K562 (cell line): ENCODE data around the gene NFAM1. TPM values are rescaled to one million over a fixed set of nuclear protein-coding genes. Genes with fewer than 3 reads are reported as not detected.

ENCODE experiments used
- ATAC-seq: fragments of 200-7000 bp; cut with Tn5 transposase; 3 replicates; pipeline ENCODE4 v1.9.1; 2020; ENCODE audit warnings: moderate library complexity
- BruUV-seq: library from RNA; stranded (reverse); fragments of 400-500 nt; replicated peaks from 2 replicates; lab custom pipeline; 2021; lab: Mats Ljungman, UMichigan
- CTCF ChIA-PET: fragments of 300-600 bp; formaldehyde crosslinking; extraction: SDS; loops from one replicate; lab custom pipeline; 2021; ENCODE audit warnings: low intra/inter-chr PET ratio; lab: Yijun Ruan, JAX
- POLR2A ChIA-PET: fragments of 300-600, 350-650 bp; sonication (Branson Sonifier 250); formaldehyde crosslinking; extraction: SDS; loops from one replicate; lab custom pipeline; 2021; ENCODE audit warnings: antibody characterized with exemption, inconsistent platforms; lab: Yijun Ruan, JAX
- DNase-seq, 4 experiments: peaks; one replicate each; pipeline versions ENCODE4 v3.0.0 to v3.0.0-alpha.2; 2011 to 2018; ENCODE audit warnings: low spot score in 3 of 4, mixed read lengths in 3 of 4; ENCODE audit errors: extremely low read depth in 1 of 4
- FAIRE-seq: peaks from 2 replicates; lab custom pipeline; 2011; peaks lifted over from hg19 to GRCh38; lab: Jason Lieb, UNC
- H2AFZ ChIP-seq: 2 replicates; pipeline ENCODE4 v1.6.0; 2011; ENCODE audit warnings: low read depth, low read length, control low read depth, inconsistent platforms
- H3K27ac ChIP-seq: fragments of 200-600 bp; 3 replicates; pipeline ENCODE4 v1.8.0; 2011; ENCODE audit warnings: low read depth, mild to moderate bottlenecking, control low read depth, inconsistent platforms, low read length, moderate library complexity, mixed read lengths; ENCODE audit errors: extremely low read depth
- H3K27me3 ChIP-seq, 2 experiments: fragments of 300-600 bp in 1 of 2; 2 replicates in 1 of 2; 3 replicates in 1 of 2; pipeline versions ENCODE4 v1.6.0 to v1.8.0; 2011; ENCODE audit warnings: inconsistent platforms in 2 of 2, low read length in 2 of 2, mild to moderate bottlenecking in 1 of 2, mixed read lengths in 1 of 2, moderate library complexity in 1 of 2; ENCODE audit not compliant: control insufficient read depth in 2 of 2, insufficient read depth in 2 of 2
- H3K36me3 ChIP-seq: fragments of 300-600 bp; 3 replicates; pipeline ENCODE4 v1.8.0; 2011; ENCODE audit warnings: mild to moderate bottlenecking, low read length, inconsistent platforms; ENCODE audit not compliant: control insufficient read depth, insufficient read depth
- H3K4me1 ChIP-seq, 2 experiments: fragments of 200-600 bp in 1 of 2; replicated peaks in 1 of 2; 2 replicates in 1 of 2; 3 replicates in 1 of 2; pipeline versions ENCODE4 v1.5.1 to v1.8.0; 2011; ENCODE audit warnings: inconsistent platforms in 2 of 2, low read length in 2 of 2, mild to moderate bottlenecking in 1 of 2, mixed read lengths in 1 of 2, moderate library complexity in 1 of 2; ENCODE audit not compliant: control insufficient read depth in 2 of 2, insufficient read depth in 2 of 2
- H3K4me2 ChIP-seq: 2 replicates; pipeline ENCODE4 v1.6.1; 2011; ENCODE audit warnings: low read length, control low read depth, inconsistent platforms, mixed read lengths; ENCODE audit not compliant: insufficient read depth
- H3K4me3 ChIP-seq: fragments of 200-600 bp; sonication (generic), shearing (Covaris generic); 2 replicates; pipeline ENCODE4 v1.5.1; 2016; ENCODE audit warnings: control low read depth, inconsistent platforms
- H3K79me2 ChIP-seq: fragments of 200-600 bp; 3 replicates; pipeline ENCODE4 v1.8.0; 2011; ENCODE audit warnings: low read length, inconsistent platforms; ENCODE audit not compliant: control insufficient read depth, insufficient read depth
- H3K9ac ChIP-seq, 2 experiments: 2 replicates each; pipeline versions ENCODE4 v1.6.0 to v1.6.1; 2011; ENCODE audit warnings: low read depth in 2 of 2, low read length in 2 of 2, control low read depth in 1 of 2, inconsistent platforms in 1 of 2, mild to moderate bottlenecking in 1 of 2, mixed read lengths in 1 of 2; ENCODE audit not compliant: insufficient read depth in 1 of 2
- H3K9me1 ChIP-seq: one replicate; pipeline ENCODE4 v1.6.0; 2011; ENCODE audit warnings: inconsistent platforms, mild to moderate bottlenecking, low read length, moderate library complexity; ENCODE audit not compliant: control insufficient read depth, insufficient read depth
- H3K9me3 ChIP-seq: replicated peaks from 2 replicates; pipeline ENCODE4 v1.5.1; 2011; ENCODE audit warnings: low read depth, low read length, inconsistent platforms; ENCODE audit not compliant: control insufficient read depth, insufficient read depth
- H4K20me1 ChIP-seq: replicated peaks from 2 replicates; pipeline ENCODE4 v1.6.1; 2011; ENCODE audit warnings: low read length, inconsistent platforms, mixed read lengths; ENCODE audit not compliant: control insufficient read depth, insufficient read depth
- BMI1 ChIP-seq: fragments of 150-350 bp; IDR thresholded peaks from 2 replicates; pipeline ENCODE4 v1.6.1; 2014; ENCODE audit warnings: low read length
- CBFB ChIP-seq: sonication (generic); formaldehyde crosslinking; IDR thresholded peaks from 2 replicates; pipeline ENCODE4 v1.4.0; 2020; ENCODE audit warnings: mild to moderate bottlenecking, missing genetic modification reagents
- FOXP1 ChIP-seq: sonication (generic); formaldehyde crosslinking; IDR thresholded peaks from 2 replicates; pipeline ENCODE4 v1.8.0; 2022; ENCODE audit warnings: mild to moderate bottlenecking, missing genetic modification reagents
- GTF2F1 ChIP-seq: IDR thresholded peaks from 2 replicates; pipeline ENCODE4 v1.6.1; 2011; ENCODE audit warnings: low read depth, low read length, improper control_type of control experiment
- PHF8 ChIP-seq: fragments of 200-600 bp; sonication (generic); IDR thresholded peaks from 2 replicates; pipeline ENCODE4 v1.6.1; 2012; ENCODE audit warnings: mixed run types, mild to moderate bottlenecking, inconsistent platforms, low read length, moderate library complexity, borderline replicate concordance
- RBM25 ChIP-seq: fragments of 200-400 bp; formaldehyde crosslinking; IDR thresholded peaks from 2 replicates; pipeline ENCODE4 v1.6.1; 2018; ENCODE audit warnings: low read length, low read depth, moderate library complexity; ENCODE audit not compliant: severe bottlenecking
- SAP30 ChIP-seq: fragments of 200-600 bp; sonication (generic); IDR thresholded peaks from 2 replicates; pipeline ENCODE4 v1.6.1; 2012; ENCODE audit warnings: borderline replicate concordance, low read depth, mild to moderate bottlenecking, moderate library complexity, low read length, control low read depth, inconsistent platforms; ENCODE audit not compliant: insufficient read depth, poor library complexity, severe bottlenecking
- SIRT6 ChIP-seq: IDR thresholded peaks from one replicate; pipeline ENCODE4 v1.6.1; 2012; ENCODE audit warnings: low read depth, mild to moderate bottlenecking, control low read depth, inconsistent platforms, low read length, moderate library complexity
- SREBF1 ChIP-seq: fragments of 150-350 bp; IDR thresholded peaks from 2 replicates; pipeline ENCODE4 v1.6.1; 2014; ENCODE audit warnings: antibody characterized with exemption, low read depth, low read length, borderline replicate concordance
- ZNF584 ChIP-seq: fragments of 200-800 bp; sonication (Bioruptor generic); IDR thresholded peaks from 2 replicates; pipeline ENCODE4 v1.6.1; 2016; ENCODE audit warnings: low read depth, mild to moderate bottlenecking, missing genetic modification characterization, missing compliant biosample characterization
- WGBS: fragments of 100-300 bp; shearing (Covaris generic); methylation state at CpG from one replicate; pipeline ENCODE4 v1.1.6; 2016; ENCODE audit warnings: low coverage, mixed read lengths; ENCODE audit not compliant: insufficient coverage; ENCODE audit errors: missing lambda C conversion rate; 5-methylcytosine and 5-hydroxymethylcytosine counted together
- in situ Hi-C: fragments of 300-500 bp; cut with MboI; formaldehyde crosslinking; loops from 4 replicates; pipeline ENCODE4 v1.15.0; 2018; ENCODE audit warnings: inconsistent platforms, mixed read lengths
- intact Hi-C: fragments of 100-400 bp; cut with micrococcal nuclease; formaldehyde crosslinking; loops from 2 replicates; pipeline ENCODE4 v1.14.2; 2022
- polyA plus RNA-seq, 8 experiments: library from polyadenylated mRNA; depleted of rRNA in 4 of 8; stranded (reverse) in 5 of 8; unstranded in 3 of 8; fragments of >200 nt; fragmentation: Nextera tagmentation in 2 of 8; fragmentation: Illumina TruSeq in 1 of 8; extraction: Ambion mirVana in 2 of 8; extraction: Trizol in 1 of 8; gene quantifications; 2 replicates each; pipeline versions ENCODE4 v1.2.1 to v1.2.3, GENCODE V29; 2011 to 2014; ENCODE audit warnings: inconsistent platforms in 1 of 8, missing spikeins in 1 of 8
- total RNA-seq, 7 experiments: library from RNA; depleted of rRNA in 6 of 7; stranded (reverse); fragments of >200 nt in 6 of 7; fragmentation: Illumina TruSeq in 2 of 7; extraction: Trizol in 2 of 7; gene quantifications; 2 replicates each; pipeline versions ENCODE4 v1.2.1 to v1.2.3, GENCODE V29; 2011 to 2021; ENCODE audit warnings: low replicate concordance in 1 of 7
- TF ChIP-seq, protein P1 (sequence below): fragments of 450-650 bp; conservative IDR thresholded peaks from 2 replicates; pipeline ENCODE4 v1.6.1; 2016; ENCODE audit warnings: missing genetic modification characterization, low read depth, mild to moderate bottlenecking, control low read depth, missing compliant biosample characterization
- TF ChIP-seq, protein P2 (sequence below): sonication (generic); formaldehyde crosslinking; IDR thresholded peaks from 2 replicates; pipeline ENCODE4 v1.8.1; 2023; ENCODE audit warnings: mild to moderate bottlenecking, missing genetic modification reagents

NFAM1 gene
- total and polyA plus RNA-seq, 9 of the 15 experiments (the other 6 are each of a cell fraction or from before 2014, with no cell fraction given): 0.01 to 0.18 (median 0.03) TPM; not detected in 5

DNA sequence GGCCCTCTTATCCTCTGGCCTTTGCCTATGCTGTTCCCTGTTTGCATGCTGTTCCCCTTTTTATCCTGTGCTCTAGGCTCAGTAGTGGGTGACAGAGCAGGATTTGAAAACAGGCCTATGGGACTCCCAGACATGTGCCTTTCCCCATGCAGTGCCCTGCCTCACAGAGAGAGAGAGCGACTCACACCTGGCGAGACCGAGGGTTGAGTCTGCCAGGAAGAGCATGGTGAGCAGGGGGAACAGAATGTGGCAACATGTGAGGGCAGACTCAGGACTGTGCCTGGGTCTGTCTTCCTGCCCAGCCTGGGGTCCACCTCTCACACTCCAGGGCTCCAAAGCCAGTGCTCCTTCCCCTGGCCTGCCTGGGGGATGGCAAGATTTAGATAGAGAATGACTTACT lies 75.0 kb downstream of the NFAM1 start:
- no TSS peak for BruUV-seq
- Histone ChIP-seq H3K4me1 (peaks cover 0 to 5% of the 10 kb centered on the region in 2 experiments; a peak in 2 of 5 replicates), H3K4me2 (no peak overlapping the region), H3K9ac (no peak overlapping the region), H3K27ac (no peak overlapping the region), H3K9me3 (no peaks in the 10 kb centered on the region), H3K36me3 (no peaks in the 10 kb centered on the region), H2AFZ (no peak overlapping the region), H3K27me3 (peaks cover 3 to 42% of the 10 kb centered on the region in 2 experiments; a peak in 3 of 5 replicates), H3K4me3 (no peak overlapping the region), H3K9me1 (no peaks in the 10 kb centered on the region), H3K79me2 (no peaks in the 10 kb centered on the region), H4K20me1 (peaks cover 4% of the 10 kb centered on the region; the same call in 1 of the 2 replicates)
- ATAC-seq (no peak), FAIRE-seq (no peak), DNase-seq (no peak)
- in situ Hi-C loops: no loop called here
- TF ChIP-seq GTF2F1 (no peak), RBM25 (peak; percentile 1)
- POLR2A ChIA-PET: interaction anchor here (1.2 kb wide), 1 partner anchor 56 kb away, joined by 3 read pairs; no protein-coding TSS in a partner anchor
- intact Hi-C loops: no loop called here
- CTCF ChIA-PET: no interaction called here
- WGBS: 21% methylated on average over 2 of the region's 3 CpGs

DNA sequence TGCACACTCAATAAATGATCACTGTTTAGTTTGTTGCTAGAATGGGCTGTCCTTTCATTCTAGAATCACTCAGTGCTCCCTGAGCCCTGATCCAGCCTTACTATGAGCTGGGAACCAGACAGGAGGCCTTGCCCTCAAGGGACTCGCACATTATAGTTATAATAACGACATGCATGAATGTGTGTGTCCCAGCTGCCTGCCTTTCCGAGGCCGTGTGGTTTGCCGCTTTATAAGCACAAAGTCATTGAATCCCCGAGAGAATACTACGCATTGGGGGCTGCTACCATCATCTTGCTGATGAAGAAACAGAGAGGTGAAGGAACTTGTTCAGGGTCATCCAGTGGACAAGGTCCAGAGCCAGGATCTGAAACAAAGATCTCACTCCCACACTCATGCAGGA lies 75.7 kb downstream of the NFAM1 start:
- ATAC-seq (no peak), DNase-seq (no peak), FAIRE-seq (no peak)
- no TSS peak for BruUV-seq
- no peaks in the 10 kb centered on the region for H3K36me3 ChIP-seq
- no peak overlapping the region for H2AFZ ChIP-seq
- H3K79me2 ChIP-seq: no peaks in the 10 kb centered on the region
- H3K4me3 ChIP-seq: no peak overlapping the region
- POLR2A ChIA-PET: interaction anchor here (1.2 kb wide), 1 partner anchor 56 kb away, joined by 3 read pairs; no protein-coding TSS in a partner anchor
- no peak overlapping the region for H3K9ac ChIP-seq
- 9% methylated on average over 7 of the region's 7 CpGs for WGBS
- in situ Hi-C loops (no loop called here), intact Hi-C loops (no loop called here)
- H3K9me3 ChIP-seq: no peaks in the 10 kb centered on the region
- H3K4me2 ChIP-seq: no peak overlapping the region
- TF ChIP-seq, protein P1, sequence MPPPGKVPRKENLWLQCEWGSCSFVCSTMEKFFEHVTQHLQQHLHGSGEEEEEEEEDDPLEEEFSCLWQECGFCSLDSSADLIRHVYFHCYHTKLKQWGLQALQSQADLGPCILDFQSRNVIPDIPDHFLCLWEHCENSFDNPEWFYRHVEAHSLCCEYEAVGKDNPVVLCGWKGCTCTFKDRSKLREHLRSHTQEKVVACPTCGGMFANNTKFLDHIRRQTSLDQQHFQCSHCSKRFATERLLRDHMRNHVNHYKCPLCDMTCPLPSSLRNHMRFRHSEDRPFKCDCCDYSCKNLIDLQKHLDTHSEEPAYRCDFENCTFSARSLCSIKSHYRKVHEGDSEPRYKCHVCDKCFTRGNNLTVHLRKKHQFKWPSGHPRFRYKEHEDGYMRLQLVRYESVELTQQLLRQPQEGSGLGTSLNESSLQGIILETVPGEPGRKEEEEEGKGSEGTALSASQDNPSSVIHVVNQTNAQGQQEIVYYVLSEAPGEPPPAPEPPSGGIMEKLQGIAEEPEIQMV: no peak
- TF ChIP-seq BMI1 (no peak), FOXP1 (CRISPR knock-in tag) (no peak), SAP30 (no peak), CBFB (CRISPR knock-in tag) (no peak), ZNF584 (CRISPR knock-in tag) (no peak), SIRT6 (no peak), SREBF1 (no peak), PHF8 (no peak)
- TF ChIP-seq, protein P2, sequence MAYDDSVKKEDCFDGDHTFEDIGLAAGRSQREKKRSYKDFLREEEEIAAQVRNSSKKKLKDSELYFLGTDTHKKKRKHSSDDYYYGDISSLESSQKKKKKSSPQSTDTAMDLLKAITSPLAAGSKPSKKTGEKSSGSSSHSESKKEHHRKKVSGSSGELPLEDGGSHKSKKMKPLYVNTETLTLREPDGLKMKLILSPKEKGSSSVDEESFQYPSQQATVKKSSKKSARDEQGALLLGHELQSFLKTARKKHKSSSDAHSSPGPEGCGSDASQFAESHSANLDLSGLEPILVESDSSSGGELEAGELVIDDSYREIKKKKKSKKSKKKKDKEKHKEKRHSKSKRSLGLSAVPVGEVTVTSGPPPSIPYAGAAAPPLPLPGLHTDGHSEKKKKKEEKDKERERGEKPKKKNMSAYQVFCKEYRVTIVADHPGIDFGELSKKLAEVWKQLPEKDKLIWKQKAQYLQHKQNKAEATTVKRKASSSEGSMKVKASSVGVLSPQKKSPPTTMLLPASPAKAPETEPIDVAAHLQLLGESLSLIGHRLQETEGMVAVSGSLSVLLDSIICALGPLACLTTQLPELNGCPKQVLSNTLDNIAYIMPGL: no peak
- H3K4me1 ChIP-seq: peaks cover 0 to 5% of the 10 kb centered on the region in 2 experiments; a peak in 2 of 5 replicates
- CTCF ChIA-PET: no interaction called here
- peaks cover 3 to 43% of the 10 kb centered on the region in 2 experiments; a peak in 3 of 5 replicates for H3K27me3 ChIP-seq
- no peaks in the 10 kb centered on the region for H3K9me1 ChIP-seq
- peaks cover 4% of the 10 kb centered on the region; the same call in 1 of the 2 replicates for H4K20me1 ChIP-seq
- no peak overlapping the region for H3K27ac ChIP-seq
